Measurements from ENCODE around the gene RASGRF1. TPM values are rescaled to one million over a fixed set of nuclear protein-coding genes. Genes with fewer than 3 reads are reported as not detected.

RASGRF1 gene
- total RNA-seq, 1 donor from 2014 or later = 0.48 TPM

DNA sequence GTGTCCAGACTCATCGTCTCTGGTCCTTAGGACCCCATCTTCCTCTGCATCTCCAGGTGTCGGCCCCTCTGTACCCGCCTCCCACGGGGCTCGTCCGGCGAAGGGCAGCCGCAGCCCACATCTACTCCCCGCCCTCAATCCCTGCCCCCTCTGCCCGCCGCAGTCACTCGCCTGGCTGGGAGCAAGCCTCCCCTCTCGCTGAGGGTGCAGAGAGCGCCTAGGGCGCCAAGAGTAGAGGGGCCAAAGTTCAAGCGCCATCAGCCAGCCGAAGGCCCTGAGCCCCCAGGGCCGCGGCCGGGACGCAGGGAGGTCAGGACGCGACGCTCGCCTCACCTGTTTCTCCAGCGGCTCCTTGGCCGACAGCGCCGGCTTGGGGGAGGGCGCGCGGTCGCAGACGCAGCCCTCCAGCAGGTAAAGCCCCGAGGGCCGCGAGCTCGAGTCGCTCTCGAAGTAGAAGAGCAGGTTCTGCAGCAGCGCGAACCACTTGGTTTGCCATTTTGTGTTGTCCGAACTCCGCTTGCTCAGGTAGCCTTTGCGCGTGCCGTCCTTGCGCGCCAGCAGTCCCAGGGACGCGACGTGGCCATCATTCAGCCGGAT is 592 bp downstream of the RASGRF1 start:
- Mint-ChIP-seq H3K27me3 (ENCODE audit: unreplicated experiment) (peaks cover 78% of the 10 kb centered on the region), H3K36me3 (ENCODE audit: unreplicated experiment) (no peaks in the 10 kb centered on the region), H3K27ac (ENCODE audit: unreplicated experiment) (no peak overlapping the region), H3K9me3 (ENCODE audit: unreplicated experiment) (no peaks in the 10 kb centered on the region), H3K4me1 (ENCODE audit: unreplicated experiment) (peaks cover 10% of the 10 kb centered on the region), H3K4me3 (ENCODE audit: unreplicated experiment) (peak overlapping the region; percentile 68)
- peak; percentile 75 for DNase-seq (ENCODE audit: extremely low spot score, unreplicated experiment)
- TF ChIP-seq, protein P1, sequence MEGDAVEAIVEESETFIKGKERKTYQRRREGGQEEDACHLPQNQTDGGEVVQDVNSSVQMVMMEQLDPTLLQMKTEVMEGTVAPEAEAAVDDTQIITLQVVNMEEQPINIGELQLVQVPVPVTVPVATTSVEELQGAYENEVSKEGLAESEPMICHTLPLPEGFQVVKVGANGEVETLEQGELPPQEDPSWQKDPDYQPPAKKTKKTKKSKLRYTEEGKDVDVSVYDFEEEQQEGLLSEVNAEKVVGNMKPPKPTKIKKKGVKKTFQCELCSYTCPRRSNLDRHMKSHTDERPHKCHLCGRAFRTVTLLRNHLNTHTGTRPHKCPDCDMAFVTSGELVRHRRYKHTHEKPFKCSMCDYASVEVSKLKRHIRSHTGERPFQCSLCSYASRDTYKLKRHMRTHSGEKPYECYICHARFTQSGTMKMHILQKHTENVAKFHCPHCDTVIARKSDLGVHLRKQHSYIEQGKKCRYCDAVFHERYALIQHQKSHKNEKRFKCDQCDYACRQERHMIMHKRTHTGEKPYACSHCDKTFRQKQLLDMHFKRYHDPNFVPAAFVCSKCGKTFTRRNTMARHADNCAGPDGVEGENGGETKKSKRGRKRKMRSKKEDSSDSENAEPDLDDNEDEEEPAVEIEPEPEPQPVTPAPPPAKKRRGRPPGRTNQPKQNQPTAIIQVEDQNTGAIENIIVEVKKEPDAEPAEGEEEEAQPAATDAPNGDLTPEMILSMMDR (IDR thresholded peaks at IDR 0.05) = no peak

DNA sequence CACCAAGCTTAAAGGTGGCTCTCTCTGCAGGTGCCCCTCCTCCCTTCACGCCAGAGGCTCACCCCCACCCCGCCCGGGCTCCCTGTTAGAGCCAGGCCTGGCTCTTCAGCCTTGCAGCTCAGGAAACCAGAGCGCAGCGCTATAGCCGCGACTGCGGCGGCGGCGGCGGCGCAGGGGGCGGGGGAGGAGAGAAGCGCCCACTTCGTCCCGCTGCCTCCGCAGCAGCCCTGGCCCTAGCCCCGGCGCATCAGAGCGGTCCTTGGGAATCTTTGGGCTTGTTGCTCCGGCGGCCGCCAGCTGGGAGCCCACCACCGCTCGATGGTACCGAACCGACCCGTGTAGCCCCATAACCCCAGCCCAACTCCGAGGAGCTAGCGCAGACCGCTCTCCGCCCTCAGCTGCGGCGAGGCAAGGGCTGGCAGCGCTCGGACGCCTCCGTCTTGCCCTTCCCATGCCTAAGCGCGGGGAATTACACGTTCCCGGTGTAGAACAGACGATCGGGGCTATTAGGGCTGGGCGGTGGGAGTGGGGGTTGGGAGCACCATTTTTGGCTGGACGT is 1.2 kb downstream of the RASGRF1 start:
- no peaks in the 10 kb centered on the region for H3K9me3 Mint-ChIP-seq (ENCODE audit: unreplicated experiment)
- H3K36me3 Mint-ChIP-seq (ENCODE audit: unreplicated experiment) = no peaks in the 10 kb centered on the region
- H3K27ac Mint-ChIP-seq (ENCODE audit: unreplicated experiment) = no peak overlapping the region
- TF ChIP-seq, protein P1 (IDR thresholded peaks at IDR 0.05) = no peak
- peaks cover 78% of the 10 kb centered on the region for H3K27me3 Mint-ChIP-seq (ENCODE audit: unreplicated experiment)
- H3K4me3 Mint-ChIP-seq (ENCODE audit: unreplicated experiment) = no peak overlapping the region
- H3K4me1 Mint-ChIP-seq (ENCODE audit: unreplicated experiment) = peaks cover 10% of the 10 kb centered on the region
- peak; percentile 80 for DNase-seq (ENCODE audit: extremely low spot score, unreplicated experiment)

DNA sequence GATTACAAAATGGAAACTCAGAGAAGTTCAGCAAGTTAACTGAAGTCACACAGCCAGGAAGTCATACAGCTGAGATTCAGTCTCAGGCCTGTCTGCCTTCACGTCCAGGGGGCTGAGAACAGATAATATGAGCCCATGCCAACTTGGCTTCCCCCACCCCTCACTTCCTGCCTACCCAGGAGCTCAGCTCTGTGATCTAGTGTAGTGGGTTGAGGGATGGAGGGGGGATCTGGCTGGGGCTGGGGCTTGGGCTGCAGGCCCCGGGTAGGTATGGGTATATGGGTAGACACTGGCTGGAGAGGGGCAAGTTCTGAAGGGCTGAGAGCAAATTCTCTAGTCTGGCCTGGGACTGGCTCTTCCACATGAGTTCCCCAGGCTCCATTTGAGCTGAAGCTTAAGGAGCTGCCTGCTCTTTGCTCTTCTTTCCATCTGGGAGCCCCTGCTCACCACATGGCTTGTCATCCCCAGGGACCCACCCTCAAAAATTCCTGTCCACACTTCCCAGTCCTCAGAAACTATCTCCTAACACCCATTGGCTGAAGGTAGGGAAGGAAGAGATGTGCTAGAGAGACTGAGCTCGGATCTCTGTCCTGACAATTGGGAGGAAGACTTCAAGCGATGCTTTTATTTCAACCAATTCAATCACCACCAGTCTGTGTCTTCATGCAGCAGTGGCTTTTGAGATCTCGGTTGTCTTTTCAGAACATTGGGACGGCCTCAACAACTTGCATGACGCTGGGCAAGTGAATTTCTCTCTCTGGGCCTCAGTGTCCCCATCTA is 2.0 kb downstream of the RASGRF1 start:
- Mint-ChIP-seq H3K9me3 (ENCODE audit: unreplicated experiment) (no peaks in the 10 kb centered on the region), H3K36me3 (ENCODE audit: unreplicated experiment) (no peaks in the 10 kb centered on the region), H3K27ac (ENCODE audit: unreplicated experiment) (no peak overlapping the region), H3K4me1 (ENCODE audit: unreplicated experiment) (peaks cover 10% of the 10 kb centered on the region), H3K27me3 (ENCODE audit: unreplicated experiment) (peaks cover 81% of the 10 kb centered on the region), H3K4me3 (ENCODE audit: unreplicated experiment) (no peak overlapping the region)
- TF ChIP-seq, protein P1 (IDR thresholded peaks at IDR 0.05) = no peak
- peak; percentile 38 for DNase-seq (ENCODE audit: extremely low spot score, unreplicated experiment)

DNA sequence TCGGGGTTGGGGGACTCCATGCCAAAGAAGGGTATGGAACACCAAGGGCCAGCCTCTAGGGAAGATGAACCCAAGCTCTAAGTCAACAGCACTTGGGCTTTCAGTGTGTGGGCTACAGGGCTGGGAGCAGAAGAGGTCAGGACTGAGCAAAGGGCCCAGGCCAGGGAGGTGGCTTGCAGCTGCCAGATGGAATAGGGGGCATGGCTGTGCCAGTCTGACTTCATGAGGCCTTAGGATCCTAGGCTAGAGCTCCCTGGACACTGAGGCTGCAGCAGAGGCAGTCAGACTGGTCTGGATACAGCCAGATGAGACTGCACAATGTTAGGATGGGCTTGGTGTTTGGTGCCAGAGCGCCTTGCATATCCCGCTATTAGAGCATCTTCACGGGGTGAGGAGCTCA is 3.8 kb downstream of the RASGRF1 start:
- peak; percentile 59 for DNase-seq (ENCODE audit: extremely low spot score, unreplicated experiment)
- Mint-ChIP-seq H3K4me1 (ENCODE audit: unreplicated experiment) (peaks cover 9% of the 10 kb centered on the region), H3K36me3 (ENCODE audit: unreplicated experiment) (no peaks in the 10 kb centered on the region), H3K4me3 (ENCODE audit: unreplicated experiment) (no peak overlapping the region), H3K27me3 (ENCODE audit: unreplicated experiment) (peaks cover 79% of the 10 kb centered on the region), H3K9me3 (ENCODE audit: unreplicated experiment) (no peaks in the 10 kb centered on the region), H3K27ac (ENCODE audit: unreplicated experiment) (no peak overlapping the region)
- TF ChIP-seq, protein P1 (IDR thresholded peaks at IDR 0.05) = no peak

DNA sequence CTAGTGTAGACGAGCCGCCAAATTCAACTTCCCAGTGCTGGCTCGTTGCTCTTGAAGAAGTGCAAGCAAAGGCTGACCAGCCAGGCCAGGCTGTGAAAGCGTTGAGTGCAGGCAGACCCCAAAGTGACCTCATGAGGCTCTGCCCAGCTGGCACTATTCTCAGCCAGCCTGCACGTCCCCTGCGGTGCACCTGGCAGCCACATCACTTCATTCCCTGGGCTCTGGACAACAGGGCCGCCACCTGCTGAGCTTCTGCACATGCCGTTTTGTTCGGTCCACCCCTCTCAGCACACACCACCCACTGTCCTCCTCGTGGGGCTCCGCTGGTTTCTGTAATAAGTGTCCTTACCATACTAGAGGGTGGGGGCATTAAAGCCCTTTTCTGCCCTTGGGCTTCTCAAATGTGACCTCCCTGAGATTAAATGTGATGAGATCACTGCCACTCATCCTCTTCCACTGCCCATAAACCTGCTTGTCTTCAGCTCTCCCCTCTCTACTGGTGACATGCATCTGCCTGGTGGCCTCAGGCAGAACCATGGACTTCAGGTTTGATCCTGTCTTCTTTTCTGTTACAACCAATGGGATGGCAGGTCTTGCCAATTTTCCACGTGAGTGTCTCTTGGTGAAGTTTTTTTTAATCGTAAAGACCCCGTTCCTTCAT is 6.1 kb downstream of the RASGRF1 start:
- Mint-ChIP-seq H3K9me3 (ENCODE audit: unreplicated experiment) (no peaks in the 10 kb centered on the region), H3K27ac (ENCODE audit: unreplicated experiment) (no peak overlapping the region), H3K4me1 (ENCODE audit: unreplicated experiment) (no peaks in the 10 kb centered on the region), H3K27me3 (ENCODE audit: unreplicated experiment) (peaks cover 76% of the 10 kb centered on the region), H3K36me3 (ENCODE audit: unreplicated experiment) (no peaks in the 10 kb centered on the region), H3K4me3 (ENCODE audit: unreplicated experiment) (no peak overlapping the region)
- TF ChIP-seq, protein P1 (IDR thresholded peaks at IDR 0.05) = no peak
- DNase-seq (ENCODE audit: extremely low spot score, unreplicated experiment) = no peak
